Inferior parietal cortex (tissue), 1 donor: Measurements from ENCODE around the gene SCYL1.

ENCODE experiments used
- DNase-seq: peaks from one replicate; pipeline ENCODE4 v3.0.0-alpha.2; 2016; ENCODE audit errors: extremely low spot score

SCYL1 gene

GRCh38 chr11:65536412-65537295, 11.8 kb downstream of the SCYL1 start:
- DNase-seq = no peak

- no peak for DNase-seq
These were observed 12.4 kb downstream of the SCYL1 start for GRCh38 chr11:65537296-65537597.

- no peak for DNase-seq
These were observed 12.8 kb downstream of the SCYL1 start for GRCh38 chr11:65537620-65538231.

GRCh38 chr11:65538232-65538914, 13.5 kb downstream of the SCYL1 start:
- DNase-seq = no peak

- DNase-seq = no peak
These were observed 14.2 kb downstream of the SCYL1 start for GRCh38 chr11:65538915-65539743.

GRCh38 chr11:65539744-65540289, 14.9 kb downstream of the SCYL1 start:
- DNase-seq = no peak

- DNase-seq = peak; percentile 88
These were observed 15.6 kb downstream of the SCYL1 start for GRCh38 chr11:65540290-65541092.

GRCh38 chr11:65541093-65541982, 16.5 kb downstream of the SCYL1 start:
- no peak for DNase-seq

- DNase-seq = no peak
These were observed 18.0 kb downstream of the SCYL1 start for GRCh38 chr11:65542738-65543390.

GRCh38 chr11:65545853-65546216, 21.0 kb downstream of the SCYL1 start:
- no peak for DNase-seq

GRCh38 chr11:65546217-65546958, 21.5 kb downstream of the SCYL1 start:
- DNase-seq = no peak

GRCh38 chr11:65547446-65548125, 22.7 kb downstream of the SCYL1 start:
- DNase-seq = no peak

GRCh38 chr11:65548395-65548794, 23.5 kb downstream of the SCYL1 start:
- DNase-seq = no peak

- DNase-seq = no peak
These were observed 24.2 kb downstream of the SCYL1 start for GRCh38 chr11:65549096-65549495.

GRCh38 chr11:65551572-65552387, 26.9 kb downstream of the SCYL1 start:
- no peak for DNase-seq

GRCh38 chr11:65552388-65552951, 27.6 kb downstream of the SCYL1 start:
- no peak for DNase-seq
